HepG2 (cell line): Measurements from ENCODE around the gene SLC25A17. TPM values are rescaled to one million over a fixed set of nuclear protein-coding genes. Genes with fewer than 3 reads are reported as not detected.

Experiments used
- ERF ChIP-seq: IDR thresholded peaks from 2 replicates; pipeline ENCODE4 v1.6.1; 2018; ENCODE audit warnings: missing biosample characterization, missing genetic modification reagents
- KDM4B ChIP-seq: sonication (generic); formaldehyde crosslinking; IDR thresholded peaks from 2 replicates; pipeline ENCODE4 v1.4.0; 2020; ENCODE audit warnings: missing genetic modification reagents
- KIAA2018 ChIP-seq: sonication (generic); formaldehyde crosslinking; IDR thresholded peaks from 2 replicates; pipeline ENCODE4 v1.5.0; 2020; ENCODE audit warnings: mild to moderate bottlenecking, missing genetic modification reagents, borderline replicate concordance
- PHF8 ChIP-seq: sonication (generic); formaldehyde crosslinking; IDR thresholded peaks from 2 replicates; pipeline ENCODE4 v1.5.0; 2020; ENCODE audit warnings: missing genetic modification reagents
- ZNF430 ChIP-seq: sonication (generic); formaldehyde crosslinking; IDR thresholded peaks from 2 replicates; pipeline ENCODE4 v1.9.0; 2021; ENCODE audit warnings: mild to moderate bottlenecking, missing genetic modification reagents
- ZSCAN21 ChIP-seq: sonication (generic); formaldehyde crosslinking; IDR thresholded peaks from 2 replicates; pipeline ENCODE4 v1.8.0; 2022; ENCODE audit warnings: mild to moderate bottlenecking, missing genetic modification reagents, moderate library complexity, borderline replicate concordance
- polyA plus RNA-seq, 8 experiments: library from polyadenylated mRNA; depleted of rRNA in 3 of 8; stranded (reverse) in 7 of 8; unstranded in 1 of 8; fragments of >200 nt; fragmentation: Illumina TruSeq in 4 of 8; extraction: Trizol in 4 of 8; gene quantifications; 2 replicates each; pipeline versions ENCODE4 v1.2.1 to v1.2.3, GENCODE V29; 2011 to 2016; ENCODE audit warnings: low read depth in 4 of 8, missing spikeins in 1 of 8, mixed read lengths in 1 of 8; ENCODE audit not compliant: insufficient read depth in 1 of 8
- total RNA-seq, 5 experiments: library from RNA; depleted of rRNA; stranded (reverse); fragments of >200 nt; fragmentation: Illumina TruSeq; extraction: Trizol; gene quantifications; 2 replicates each; pipeline ENCODE4 v1.2.3, GENCODE V29; 2016; ENCODE audit warnings: low read depth in 1 of 5

SLC25A17 gene
- total and polyA plus RNA-seq, 2 of the 13 experiments (the other 11 are each of a cell fraction or from before 2014, with no cell fraction given) = 15.7 to 27.9 TPM

GRCh38 chr22:40758390-40758789 lies 60.8 kb downstream of the SLC25A17 start (continued):
- TF ChIP-seq KIAA2018 = no peak
- no peak for TF ChIP-seq KDM4B (CRISPR knock-in tag)
- no peak for TF ChIP-seq ZSCAN21 (CRISPR knock-in tag)
- no peak for TF ChIP-seq ERF
- TF ChIP-seq ZNF430 (CRISPR knock-in tag) = no peak
- TF ChIP-seq PHF8 (CRISPR knock-in tag) = no peak
- TF ChIP-seq, all 625 proteins: peak for 0
